A673 (cell line): ENCODE measurements around the gene ASMTL.

ENCODE experiments used
- CTCF ChIP-seq: fragments of 300-800, 200-600 bp; sonication (generic); conservative IDR thresholded peaks from 2 replicates; pipeline ENCODE4 v1.5.1; 2017; ENCODE audit warnings: low read depth, mild to moderate bottlenecking, antibody characterized with exemption, low read length, moderate library complexity, mixed read lengths
- EZH2 ChIP-seq: fragments of 200-600 bp; sonication (generic); IDR thresholded peaks from 2 replicates; pipeline ENCODE4 v1.6.1; 2017; ENCODE audit warnings: borderline replicate concordance, low read depth, mild to moderate bottlenecking, mixed read lengths, antibody characterized with exemption, low read length; ENCODE audit not compliant: poor library complexity, severe bottlenecking

- TF ChIP-seq CTCF: no peak
- TF ChIP-seq EZH2: no peak
Observed at GRCh38 chrX:1390621-1391369, 61.9 kb downstream of the ASMTL start.
